GM12878 (cell line): ENCODE data around the gene ELL. TPM values are rescaled to one million over a fixed set of nuclear protein-coding genes. Genes with fewer than 3 reads are reported as not detected.

Experiments
- ATAC-seq: fragments of 200-7000 bp; cut with Tn5 transposase; 3 replicates; pipeline ENCODE4 v1.9.1; 2020; ENCODE audit warnings: mild to moderate bottlenecking, moderate library complexity
- BruUV-seq: library from RNA; stranded (reverse); fragments of 400-500 nt; replicated peaks from 2 replicates; lab custom pipeline; 2021; lab: Mats Ljungman, UMichigan
- CTCF ChIA-PET: fragments of 300-600 bp; sonication (Branson Sonifier 250); formaldehyde crosslinking; extraction: SDS; loops from one replicate; lab custom pipeline; 2021; ENCODE audit warnings: inconsistent platforms; lab: Yijun Ruan, JAX
- POLR2A ChIA-PET: fragments of 350-600 bp; formaldehyde crosslinking; extraction: SDS; loops from one replicate; lab custom pipeline; 2021; ENCODE audit warnings: inconsistent platforms; lab: Charles Lee
- RAD21 ChIA-PET: fragments of 300-600 bp; sonication (Branson Sonifier 250); formaldehyde crosslinking; loops from one replicate; lab custom pipeline; 2023; ENCODE audit warnings: antibody characterized with exemption; ENCODE audit not compliant: unreplicated experiment; lab: Charles Lee
- SMC1A ChIA-PET: fragments of 300-600 bp; sonication (Branson Sonifier 250); formaldehyde crosslinking; loops from one replicate; lab custom pipeline; 2023; ENCODE audit not compliant: unreplicated experiment, uncharacterized antibody; lab: Charles Lee
- DNase-seq: peaks from one replicate; pipeline ENCODE4 v3.0.0-alpha.2; 2011; ENCODE audit warnings: low read depth, low spot score
- FAIRE-seq: peaks from 3 replicates; lab custom pipeline; 2011; peaks lifted over from hg19 to GRCh38; lab: Jason Lieb, UNC
- H2AFZ ChIP-seq: 2 replicates; pipeline ENCODE4 v1.6.0; 2011; ENCODE audit warnings: low read depth, low read length, control low read depth; ENCODE audit not compliant: control insufficient read depth
- H3K27ac ChIP-seq: 2 replicates; pipeline ENCODE4 v1.5.1; 2011; ENCODE audit warnings: control low read depth; ENCODE audit not compliant: control insufficient read depth, insufficient read depth
- H3K27me3 ChIP-seq, 2 experiments: replicated peaks in 1 of 2; 2 replicates each; pipeline versions ENCODE4 v1.6.0 to v1.6.1; 2011; ENCODE audit warnings: low read length in 1 of 2; ENCODE audit not compliant: control insufficient read depth in 2 of 2, insufficient read depth in 2 of 2
- H3K36me3 ChIP-seq, 2 experiments: 2 replicates each; pipeline ENCODE4 v1.5.1; 2011; ENCODE audit warnings: low read length in 1 of 2; ENCODE audit not compliant: control insufficient read depth in 2 of 2, insufficient read depth in 2 of 2
- H3K4me1 ChIP-seq: 2 replicates; pipeline ENCODE4 v1.6.1; 2011; ENCODE audit warnings: mild to moderate bottlenecking, low read length, moderate library complexity, mixed read lengths; ENCODE audit not compliant: control insufficient read depth, insufficient read depth
- H3K4me2 ChIP-seq: 2 replicates; pipeline ENCODE4 v1.6.0; 2011; ENCODE audit warnings: control low read depth; ENCODE audit not compliant: control insufficient read depth, insufficient read depth
- H3K4me3 ChIP-seq: fragments of 200-600 bp; sonication (generic); 2 replicates; pipeline ENCODE4 v1.5.1; 2016
- H3K79me2 ChIP-seq: 2 replicates; pipeline ENCODE4 v1.6.0; 2011; ENCODE audit warnings: low read length; ENCODE audit not compliant: control insufficient read depth, insufficient read depth
- H3K9ac ChIP-seq: 2 replicates; pipeline ENCODE4 v1.8.0; 2011; ENCODE audit warnings: low read length, control low read depth, mixed read lengths; ENCODE audit not compliant: control insufficient read depth, insufficient read depth
- H3K9me3 ChIP-seq: replicated peaks from 3 replicates; pipeline ENCODE4 v1.5.1; 2011; ENCODE audit warnings: mild to moderate bottlenecking, low read length; ENCODE audit not compliant: control insufficient read depth, insufficient read depth
- H4K20me1 ChIP-seq: 2 replicates; pipeline ENCODE4 v1.6.0; 2011; ENCODE audit not compliant: control insufficient read depth, insufficient read depth
- BCL11A ChIP-seq: IDR thresholded peaks from 2 replicates; pipeline ENCODE4 v1.6.1; 2011; ENCODE audit warnings: low read depth, low read length
- CTCF ChIP-seq, 3 experiments: IDR thresholded peaks in 2 of 3; conservative IDR thresholded peaks in 1 of 3; 2 replicates each; pipeline ENCODE4 v1.5.1; 2011; ENCODE audit warnings: low read depth in 3 of 3, low read length in 3 of 3, mild to moderate bottlenecking in 3 of 3, control low read depth in 2 of 3, moderate library complexity in 2 of 3, inconsistent platforms in 1 of 3, mixed read lengths in 1 of 3; ENCODE audit not compliant: control insufficient read depth in 2 of 3, insufficient read depth in 1 of 3; ENCODE audit errors: extremely low read depth in 1 of 3
- E2F8 ChIP-seq: fragments of 450-650 bp; IDR thresholded peaks from 2 replicates; pipeline ENCODE4 v1.6.1; 2018; ENCODE audit warnings: mild to moderate bottlenecking, low read depth, moderate library complexity; ENCODE audit not compliant: partially characterized antibody
- LARP7 ChIP-seq: fragments of 450-650 bp; IDR thresholded peaks from 2 replicates; pipeline ENCODE4 v1.6.1; 2017; ENCODE audit warnings: mild to moderate bottlenecking
- MLLT1 ChIP-seq: fragments of 450-650 bp; IDR thresholded peaks from 2 replicates; pipeline ENCODE4 v1.6.1; 2016; ENCODE audit warnings: mild to moderate bottlenecking
- PBX3 ChIP-seq: IDR thresholded peaks from 2 replicates; pipeline ENCODE4 v1.6.1; 2011; ENCODE audit warnings: mild to moderate bottlenecking, low read depth, low read length, moderate library complexity; ENCODE audit not compliant: insufficient replicate concordance
- PKNOX1 ChIP-seq: fragments of 450-650 bp; IDR thresholded peaks from 2 replicates; pipeline ENCODE4 v1.6.1; 2016; ENCODE audit warnings: mild to moderate bottlenecking
- POLR2A ChIP-seq: IDR thresholded peaks from 2 replicates; pipeline ENCODE4 v1.6.1; 2011; ENCODE audit warnings: low read depth, mild to moderate bottlenecking, low read length
- RAD21 ChIP-seq: IDR thresholded peaks from 2 replicates; pipeline ENCODE4 v1.6.1; 2011; ENCODE audit warnings: mild to moderate bottlenecking, low read depth, low read length, moderate library complexity; ENCODE audit not compliant: insufficient read depth
- SIN3A ChIP-seq: IDR thresholded peaks from 2 replicates; pipeline ENCODE4 v1.6.1; 2012; ENCODE audit warnings: low read depth, low read length, improper control_type of control experiment
- WGBS: methylation state at CpG from one replicate; pipeline ENCODE4 v1.1.6; 2016; ENCODE audit warnings: low lambda C conversion rate; ENCODE audit not compliant: insufficient replicate concordance, insufficient coverage; ENCODE audit errors: missing lambda C conversion rate; 5-methylcytosine and 5-hydroxymethylcytosine counted together
- in situ Hi-C: fragments of 300-500 bp; cut with MboI; formaldehyde crosslinking; loops from 9 replicates; pipeline ENCODE4 v1.14.3; 2018; ENCODE audit warnings: mixed read lengths
- intact Hi-C: fragments of 100-400 bp; cut with micrococcal nuclease; formaldehyde crosslinking; loops from one replicate; pipeline ENCODE4 v1.14.2; 2022; ENCODE audit not compliant: unreplicated experiment
- polyA plus RNA-seq, 11 experiments: library from polyadenylated mRNA; depleted of rRNA in 4 of 11; unstranded in 6 of 11; stranded (reverse) in 5 of 11; fragments of >200 nt; fragmentation: Nextera tagmentation in 4 of 11; fragmentation: Illumina TruSeq in 1 of 11; extraction: Ambion mirVana in 4 of 11; extraction: Trizol in 1 of 11; gene quantifications; 1 replicate in 1 of 11; 2 replicates in 10 of 11; pipeline versions ENCODE4 v1.2.1 to v1.2.3, GENCODE V29; 2011 to 2016; ENCODE audit warnings: inconsistent platforms in 2 of 11, missing spikeins in 2 of 11, low read depth in 1 of 11
- total RNA-seq, 4 experiments: library from RNA; depleted of rRNA in 3 of 4; stranded (reverse); fragments of >200 nt in 3 of 4; fragmentation: Illumina TruSeq in 1 of 4; extraction: Trizol in 1 of 4; gene quantifications; 2 replicates each; pipeline versions ENCODE4 v1.2.1 to v1.2.3, GENCODE V29; 2013 to 2021

Gene ELL
- total and polyA plus RNA-seq, 10 of the 15 experiments (the other 5 are each of a cell fraction or from before 2014, with no cell fraction given), result 0.91 to 25.0 (median 9.1) TPM

- no peaks in the 10 kb centered on the region for H3K4me1 ChIP-seq
- in situ Hi-C loops (loop anchor here (10.0 to 25.0 kb wide), 2 partner anchors 224 to 411 kb away; no protein-coding TSS in a partner anchor), intact Hi-C loops (loop anchor here (1.0 to 10.0 kb wide), 2 partner anchors 224 to 394 kb away; no protein-coding TSS in a partner anchor)
- FAIRE-seq (peak; percentile 84), DNase-seq (no peak), ATAC-seq (peak; percentile 98)
- no peaks in the 10 kb centered on the region for H3K9me3 ChIP-seq
- H3K27me3 ChIP-seq, result no peaks in the 10 kb centered on the region
- ChIA-PET SMC1A (interaction anchor here (0.7 to 2.0 kb wide), 3 partner anchors 14 to 106 kb away, joined by 3 to 4 read pairs (median 4); no protein-coding TSS in a partner anchor), RAD21 (interaction anchor here (1.0 to 1.9 kb wide), 5 partner anchors 10 to 225 kb away, joined by 3 to 6 read pairs (median 4); no protein-coding TSS in a partner anchor), POLR2A (no interaction called here), CTCF (interaction anchor here (0.7 to 2.4 kb wide), 19 partner anchors 8 to 396 kb away, joined by 3 to 12 read pairs (median 4); partner anchors contain the start of gene REX1BD)
- no peak overlapping the region for H3K9ac ChIP-seq
- H4K20me1 ChIP-seq, result no peaks in the 10 kb centered on the region
- peaks cover 17 to 34% of the 10 kb centered on the region in 2 experiments; a peak in 3 of 4 replicates for H3K36me3 ChIP-seq
- 24% methylated on average over 26 of the region's 26 CpGs for WGBS
- no peak overlapping the region for H3K4me2 ChIP-seq
- no peaks in the 10 kb centered on the region for H3K79me2 ChIP-seq
- H2AFZ ChIP-seq, result no peak overlapping the region
- BruUV-seq, result no TSS peak
- H3K4me3 ChIP-seq, result no peak overlapping the region
- no peak overlapping the region for H3K27ac ChIP-seq
- peak; percentile 50; the same call in 1 of the 2 replicates for TF ChIP-seq PKNOX1
- peak; percentile 95 to 98 (median 98) for TF ChIP-seq CTCF (IDR thresholded peaks at IDR 0.05 in 2 of 3, conservative IDR thresholded peaks at IDR 0.05 in 1 of 3; ENCODE audit: control insufficient read depth in 2 of 3, extremely low read depth in 1 of 3, insufficient read depth in 1 of 3, low read depth in 3 of 3, low read length in 3 of 3)
- TF ChIP-seq SIN3A, result no peak
- TF ChIP-seq BCL11A, result no peak
- no peak for TF ChIP-seq MLLT1
- TF ChIP-seq E2F8, result no peak
- TF ChIP-seq PBX3, result peak; percentile 59
- TF ChIP-seq LARP7, result 0 out of 2 replicates have a peak, but pooled peaks have one; percentile 36
- TF ChIP-seq RAD21, result peak; percentile 91
- TF ChIP-seq POLR2A, result peak; percentile 7; the same call in 1 of the 2 replicates
Observed at GRCh38 chr19:18450931-18451836, 70.7 kb downstream of the ELL start.
